Activated T-helper 1 cell treated with anti-CD3 and anti-CD28 coated beads, Interleukin-2, amount 50 U/mL, for 16 hours (primary cell): ENCODE measurements around the gene PDE1C.
"Not testable (repeated sequence)": the region's sequence is repeated elsewhere in the genome, so short reads cannot be mapped to it uniquely, and the experiment has no call there.

Experiments used
- DNase-seq, 2 donors: peaks; one replicate each; pipeline ENCODE4 v3.0.0-alpha.2; 2020; ENCODE audit warnings: low read depth in 1 of 2, low spot score in 1 of 2

The PDE1C gene

GRCh38 chr7:32070406-32071360, at the start of gene PDE1C:
Gene PDE1C, minus strand, starts transcription at chr7:32070407.
- DNase-seq: no peak

- no peak for DNase-seq
These were observed 49.6 kb upstream of the PDE1C start for GRCh38 chr7:32119790-32120196.

- DNase-seq: no peak
These were observed 47.6 kb upstream of the PDE1C start for GRCh38 chr7:32117837-32118236.

GRCh38 chr7:32116436-32116835, 46.2 kb upstream of the PDE1C start:
- no peak for DNase-seq

- no peak for DNase-seq
These were observed 45.6 kb upstream of the PDE1C start for GRCh38 chr7:32115831-32116230.

GRCh38 chr7:32108651-32109050, 38.4 kb upstream of the PDE1C start:
- no peak for DNase-seq

- no peak for DNase-seq
These were observed 34.6 kb upstream of the PDE1C start for GRCh38 chr7:32104766-32105165.

- no peak for DNase-seq
These were observed 33.2 kb upstream of the PDE1C start for GRCh38 chr7:32103361-32103760.

GRCh38 chr7:32102432-32102873, 32.2 kb upstream of the PDE1C start:
- no peak for DNase-seq

- DNase-seq: no peak
These were observed 30.2 kb upstream of the PDE1C start for GRCh38 chr7:32100407-32100907.

GRCh38 chr7:32094516-32094915, 24.3 kb upstream of the PDE1C start:
- no peak for DNase-seq

- no peak for DNase-seq
These were observed 23.5 kb upstream of the PDE1C start for GRCh38 chr7:32093415-32094408.

- no peak for DNase-seq
These were observed 22.1 kb upstream of the PDE1C start for GRCh38 chr7:32092346-32092745.

GRCh38 chr7:32091608-32092210, 21.5 kb upstream of the PDE1C start:
- no peak for DNase-seq

GRCh38 chr7:32089678-32090077, 19.5 kb upstream of the PDE1C start:
- no peak for DNase-seq

- DNase-seq: no peak
These were observed 19.0 kb upstream of the PDE1C start for GRCh38 chr7:32089256-32089655.

- no peak for DNase-seq
These were observed 18.3 kb upstream of the PDE1C start for GRCh38 chr7:32088451-32088881.

GRCh38 chr7:32079510-32079909, 9.3 kb upstream of the PDE1C start:
- DNase-seq: no peak

GRCh38 chr7:32078824-32079223, 8.6 kb upstream of the PDE1C start:
- no peak for DNase-seq

- no peak for DNase-seq
These were observed 7.6 kb upstream of the PDE1C start for GRCh38 chr7:32077806-32078205.

GRCh38 chr7:32076802-32077201, 6.6 kb upstream of the PDE1C start:
- not testable (repeated sequence) for DNase-seq
